DND-41 (cell line): Measurements from ENCODE around the gene KLF18.

Experiments used
- EZH2 ChIP-seq: IDR thresholded peaks from 3 replicates; pipeline ENCODE4 v1.6.1; 2012; ENCODE audit warnings: borderline replicate concordance, low read depth, mild to moderate bottlenecking, moderate library complexity, low read length, inconsistent platforms; ENCODE audit not compliant: severe bottlenecking
- TF ChIP-seq, protein P1 (sequence below): IDR thresholded peaks from 2 replicates; pipeline ENCODE4 v1.5.1; 2012; ENCODE audit warnings: borderline replicate concordance, low read length, moderate library complexity, mild to moderate bottlenecking; ENCODE audit not compliant: poor library complexity, severe bottlenecking; ENCODE audit errors: extremely low read depth

GRCh38 chr1:44135886-44136285 lies 5.5 kb downstream of the KLF18 start:
- TF ChIP-seq EZH2 = no peak
- TF ChIP-seq, protein P1, sequence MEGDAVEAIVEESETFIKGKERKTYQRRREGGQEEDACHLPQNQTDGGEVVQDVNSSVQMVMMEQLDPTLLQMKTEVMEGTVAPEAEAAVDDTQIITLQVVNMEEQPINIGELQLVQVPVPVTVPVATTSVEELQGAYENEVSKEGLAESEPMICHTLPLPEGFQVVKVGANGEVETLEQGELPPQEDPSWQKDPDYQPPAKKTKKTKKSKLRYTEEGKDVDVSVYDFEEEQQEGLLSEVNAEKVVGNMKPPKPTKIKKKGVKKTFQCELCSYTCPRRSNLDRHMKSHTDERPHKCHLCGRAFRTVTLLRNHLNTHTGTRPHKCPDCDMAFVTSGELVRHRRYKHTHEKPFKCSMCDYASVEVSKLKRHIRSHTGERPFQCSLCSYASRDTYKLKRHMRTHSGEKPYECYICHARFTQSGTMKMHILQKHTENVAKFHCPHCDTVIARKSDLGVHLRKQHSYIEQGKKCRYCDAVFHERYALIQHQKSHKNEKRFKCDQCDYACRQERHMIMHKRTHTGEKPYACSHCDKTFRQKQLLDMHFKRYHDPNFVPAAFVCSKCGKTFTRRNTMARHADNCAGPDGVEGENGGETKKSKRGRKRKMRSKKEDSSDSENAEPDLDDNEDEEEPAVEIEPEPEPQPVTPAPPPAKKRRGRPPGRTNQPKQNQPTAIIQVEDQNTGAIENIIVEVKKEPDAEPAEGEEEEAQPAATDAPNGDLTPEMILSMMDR = no peak
